ENCODE data around the gene ACBD3.
"Not testable (repeated sequence)": the region's sequence is repeated elsewhere in the genome, so short reads cannot be mapped to it uniquely, and the experiment has no call there.

Gene ACBD3

DNA sequence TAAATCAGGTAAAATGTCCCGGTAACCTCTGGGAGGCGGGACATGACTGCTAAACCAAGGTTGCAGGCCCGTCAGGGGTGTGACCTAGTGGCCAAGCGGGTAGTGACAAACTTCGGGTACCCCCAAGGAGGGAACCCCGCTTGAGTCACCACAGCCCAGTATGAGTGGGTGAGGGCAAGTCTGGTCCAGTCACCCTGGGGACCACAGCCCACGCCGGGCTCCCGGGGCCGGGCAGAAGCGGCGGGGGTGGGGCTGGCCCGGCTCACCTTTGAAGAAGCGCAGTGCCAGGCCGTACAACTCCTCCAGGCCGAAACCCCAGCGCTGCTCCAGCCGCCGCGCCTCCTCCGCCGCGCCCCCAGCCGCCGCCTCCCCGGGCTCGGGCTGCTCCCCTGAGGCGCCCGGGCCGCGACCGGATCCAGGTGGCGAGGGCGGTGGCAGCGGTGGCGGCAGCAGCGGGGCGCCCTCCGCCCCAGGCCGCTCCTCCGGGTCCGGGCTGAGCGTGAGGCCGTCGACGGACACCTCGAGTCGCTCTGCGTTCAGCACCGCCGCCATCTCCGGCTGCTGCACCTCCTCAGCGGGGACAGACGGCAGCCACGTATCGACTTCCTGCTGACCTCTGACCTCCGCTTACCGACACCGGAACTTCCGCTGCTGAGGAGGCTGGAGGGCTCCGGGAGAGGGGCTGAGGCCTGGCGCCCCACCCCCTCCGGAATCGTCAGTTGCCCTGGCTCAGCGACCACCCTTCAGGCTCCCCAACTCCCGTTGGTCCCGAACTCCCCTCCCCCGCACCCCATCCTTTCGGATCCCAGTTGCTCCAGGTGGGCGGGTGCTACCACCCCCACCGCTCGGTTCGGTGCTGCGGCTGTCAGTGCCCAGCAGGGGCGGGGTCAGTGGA, at the start of gene ACBD3:
TSS of gene ACBD3 (minus strand) at position 618 of the 895 bp plus-strand sequence. CDS start at position 552, 66 bp downstream.
- DNase-seq: peak; percentile 92

DNA sequence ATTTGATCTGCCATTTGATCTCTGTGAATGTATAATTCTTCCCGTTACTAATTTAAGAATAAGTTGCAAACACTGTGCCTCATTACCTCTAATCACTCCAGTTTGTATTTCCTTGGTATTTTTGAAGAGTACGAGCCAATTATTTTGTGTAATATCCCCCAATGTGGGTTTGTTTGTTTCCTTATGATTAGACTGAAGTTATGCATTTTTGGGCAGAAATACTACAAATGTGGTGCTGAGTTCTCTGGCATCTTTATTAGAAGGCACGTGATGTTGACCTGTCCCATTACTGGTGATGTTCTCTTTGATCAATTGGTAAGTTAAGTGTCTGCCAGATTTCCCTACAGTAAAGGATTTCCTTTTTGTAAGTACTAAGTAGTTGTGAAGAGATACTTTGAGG, 47.3 kb upstream of the ACBD3 start:
- DNase-seq: no peak

- DNase-seq: no peak
These were observed 46.8 kb upstream of the ACBD3 start for GRCh38 chr1:226233293-226233692.

GRCh38 chr1:226226601-226227000, 40.1 kb upstream of the ACBD3 start:
- DNase-seq: no peak

- DNase-seq: no peak
These were observed 37.3 kb upstream of the ACBD3 start for GRCh38 chr1:226223786-226224244.

GRCh38 chr1:226223157-226223785, 36.7 kb upstream of the ACBD3 start, which contains the start of gene MIXL1:
Gene MIXL1, plus strand, starts transcription at chr1:226223664. Its CDS starts 18 bp downstream, at chr1:226223682.
- DNase-seq: no peak

DNA sequence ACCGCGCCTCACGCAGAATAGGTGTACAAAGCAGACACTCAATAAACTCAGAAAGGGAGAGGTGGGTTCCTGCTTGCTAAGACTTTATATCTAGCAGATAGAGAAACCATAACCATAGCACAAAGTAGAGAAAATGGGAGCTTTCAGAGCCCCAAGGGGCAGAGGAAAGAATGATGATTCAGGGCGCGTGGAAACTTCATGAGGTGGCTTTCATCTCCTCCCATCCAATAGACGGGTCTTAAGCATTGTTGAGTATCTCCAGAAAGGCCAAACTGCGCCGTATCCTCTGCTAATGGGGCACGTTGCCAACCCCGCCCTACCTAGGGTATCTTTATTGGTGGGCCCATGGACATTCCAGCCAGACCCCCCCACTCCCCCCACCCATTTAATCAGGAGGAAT, 36.1 kb upstream of the ACBD3 start:
- DNase-seq: no peak

GRCh38 chr1:226220473-226221189, 34.1 kb upstream of the ACBD3 start:
- no peak for DNase-seq

DNA sequence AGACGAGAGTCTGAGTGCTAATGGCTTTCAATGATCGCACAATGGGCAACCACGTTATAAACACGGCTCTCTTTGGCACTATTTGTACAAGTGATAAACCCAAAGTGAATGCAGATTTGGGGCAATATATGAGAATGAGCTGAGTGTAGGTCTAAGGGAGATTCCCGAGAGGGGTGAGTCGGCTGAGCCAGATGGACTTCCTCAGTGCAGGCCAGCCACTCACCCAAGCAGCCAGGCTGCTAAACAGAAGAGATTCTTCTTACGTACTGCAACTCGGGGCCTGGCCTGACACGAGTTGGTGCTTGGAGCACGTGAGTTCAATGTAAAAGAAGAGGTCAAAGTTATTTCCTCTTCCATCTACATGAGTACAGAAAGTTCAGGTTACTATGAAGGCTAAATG, 30.7 kb upstream of the ACBD3 start:
- no peak for DNase-seq

DNA sequence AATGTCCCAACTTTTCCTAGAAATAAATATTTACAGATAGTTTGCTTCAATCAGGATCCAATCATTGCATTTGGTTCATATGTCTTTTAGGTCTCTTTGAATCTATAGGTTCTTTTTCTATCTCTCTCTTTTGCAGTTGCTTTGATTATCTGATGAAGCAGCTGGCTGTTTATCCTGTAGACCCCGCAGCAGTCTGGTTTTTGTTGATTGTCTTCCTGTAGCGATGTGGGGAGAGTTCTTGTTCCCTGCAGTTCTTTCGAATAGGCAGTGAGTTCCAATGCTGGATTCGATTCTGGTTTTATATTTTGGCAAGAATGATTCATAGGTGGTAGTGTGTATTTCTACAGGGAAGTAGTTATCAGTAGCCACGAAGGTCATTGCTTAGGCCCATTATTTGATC, 29.5 kb upstream of the ACBD3 start:
- DNase-seq: no peak

DNA sequence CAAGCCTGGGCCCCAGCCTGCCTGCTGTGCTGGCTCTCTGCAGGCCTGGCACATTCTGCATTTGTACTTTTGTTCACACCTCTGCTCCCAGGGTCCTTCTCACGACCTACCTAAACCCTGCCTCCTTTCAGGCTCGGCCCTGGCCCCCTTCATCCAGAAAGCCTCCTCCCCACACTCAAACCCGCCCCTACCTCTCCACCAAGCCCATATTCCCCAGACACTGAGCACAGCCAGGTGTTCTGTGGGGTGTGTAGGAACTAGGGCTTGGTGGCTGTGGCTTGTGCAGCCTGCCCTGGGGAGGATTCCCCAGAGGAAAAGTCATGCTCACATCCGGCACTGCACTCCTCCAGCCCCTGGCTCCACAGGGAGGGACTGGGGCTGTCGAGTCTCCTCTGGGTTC, 28.7 kb upstream of the ACBD3 start:
- DNase-seq: no peak

GRCh38 chr1:226212545-226212944, 26.0 kb upstream of the ACBD3 start:
- no peak for DNase-seq

- no peak for DNase-seq
These were observed 24.8 kb upstream of the ACBD3 start for GRCh38 chr1:226211181-226211821.

DNA sequence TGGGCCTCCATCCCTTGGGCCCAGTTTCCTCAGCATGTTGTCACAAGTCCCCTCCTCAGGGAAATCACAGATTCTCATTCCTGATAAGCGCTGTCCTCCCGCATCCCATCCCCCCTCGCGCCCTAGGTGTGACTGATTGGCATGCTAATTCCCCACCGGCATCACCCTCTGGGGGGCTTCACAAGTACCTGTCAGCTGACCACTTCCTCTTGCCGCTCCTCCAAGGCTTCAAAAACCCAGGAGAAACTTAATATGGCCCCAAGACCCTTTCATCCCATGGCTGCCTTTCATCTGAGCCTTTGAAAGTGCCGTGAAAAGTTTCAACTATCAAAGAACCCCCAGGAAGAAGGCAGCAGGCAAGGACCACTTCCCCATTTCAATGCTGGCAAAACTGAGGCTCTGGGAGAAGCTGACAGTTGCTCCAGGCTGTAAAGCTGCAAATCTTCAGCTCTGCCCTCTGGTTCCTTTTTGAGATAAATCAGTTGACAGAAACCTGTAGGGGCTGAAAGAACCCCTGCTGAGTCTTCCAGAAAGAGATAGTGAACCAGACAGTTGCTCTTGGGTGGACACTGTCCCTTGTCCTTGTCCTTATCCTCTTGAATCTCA, 24.1 kb upstream of the ACBD3 start:
- DNase-seq: no peak

- DNase-seq: no peak
These were observed 22.9 kb upstream of the ACBD3 start for GRCh38 chr1:226209307-226210059.

- DNase-seq: no peak
These were observed 20.5 kb upstream of the ACBD3 start for GRCh38 chr1:226207048-226207447.

DNA sequence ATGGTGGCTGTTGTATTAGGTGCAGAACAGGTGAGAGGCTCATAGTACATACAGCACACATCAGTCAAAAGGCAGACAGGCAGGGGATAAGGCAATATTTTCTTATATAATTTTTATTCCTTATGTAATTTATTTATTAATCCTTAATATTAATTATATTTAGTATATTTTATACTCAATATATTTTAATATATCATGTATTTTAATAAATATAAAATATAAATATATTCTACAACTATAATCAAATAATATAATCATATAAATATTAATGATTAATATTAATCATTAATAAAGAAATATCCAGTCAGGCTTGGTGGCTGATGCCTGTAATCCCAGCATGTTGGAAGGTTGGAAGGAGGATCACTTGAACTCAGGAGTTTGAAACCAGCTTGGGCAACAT, 17.7 kb upstream of the ACBD3 start:
- no peak for DNase-seq

- DNase-seq: no peak
These were observed 17.1 kb upstream of the ACBD3 start for GRCh38 chr1:226203655-226204054.

DNA sequence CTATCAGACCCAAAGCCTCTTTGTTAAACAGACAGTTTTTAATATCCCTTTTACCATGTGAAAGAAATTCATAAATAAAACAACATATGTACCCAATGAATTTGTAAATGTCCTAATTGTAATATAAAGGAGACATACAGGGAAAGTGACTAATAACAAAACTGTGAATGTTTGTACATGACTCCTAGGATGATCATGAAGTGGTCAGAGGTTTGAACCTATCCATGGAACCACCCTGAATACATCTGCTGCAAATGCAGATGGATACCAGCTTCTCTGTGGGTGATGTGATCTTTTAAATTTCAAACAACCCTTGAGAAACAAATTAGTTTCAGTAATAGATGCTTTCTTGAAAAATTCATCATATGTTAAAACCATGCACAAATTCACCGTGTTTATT, 16.7 kb upstream of the ACBD3 start:
- no peak for DNase-seq

GRCh38 chr1:226202666-226203065, 16.1 kb upstream of the ACBD3 start:
- not testable (repeated sequence) for DNase-seq

GRCh38 chr1:226202246-226202645, 15.7 kb upstream of the ACBD3 start:
- no peak for DNase-seq
